CD4-positive, CD25-positive, alpha-beta regulatory T cell (primary cell): ENCODE data around the gene XPNPEP2. TPM values are rescaled to one million over a fixed set of nuclear protein-coding genes. Genes with fewer than 3 reads are reported as not detected.

Experiments
- ATAC-seq, 2 donors: fragments of 150-1000 bp; cut with Tn5 transposase; one replicate each; pipeline ENCODE4 v1.10.0; 2021; ENCODE audit warnings: low read depth in 2 of 2, moderate number of reproducible peaks in 2 of 2, moderate library complexity in 1 of 2
- DNase-seq, 3 donors: peaks; one replicate each; pipeline versions ENCODE4 v3.0.0 to v3.0.0-alpha.2; 2012 to 2022; ENCODE audit warnings: mixed read lengths in 1 of 3
- H3K27ac ChIP-seq: one replicate; pipeline ENCODE4 v1.7.0; 2013; ENCODE audit warnings: mild to moderate bottlenecking, low read length; ENCODE audit not compliant: insufficient read depth, poor library complexity, severe bottlenecking
- H3K27me3 ChIP-seq: one replicate; pipeline ENCODE4 v1.7.0; 2013; ENCODE audit warnings: low read length; ENCODE audit not compliant: control insufficient read depth, insufficient read depth
- H3K36me3 ChIP-seq: one replicate; pipeline ENCODE4 v1.7.0; 2013; ENCODE audit warnings: mild to moderate bottlenecking, low read length, moderate library complexity; ENCODE audit not compliant: control insufficient read depth, insufficient read depth
- H3K4me1 ChIP-seq: 2 replicates; pipeline ENCODE4 v1.7.0; 2013; ENCODE audit warnings: mild to moderate bottlenecking, low read length; ENCODE audit not compliant: insufficient read depth, control insufficient read depth, poor library complexity, severe bottlenecking
- H3K4me3 ChIP-seq: one replicate; pipeline ENCODE4 v1.7.0; 2013; ENCODE audit warnings: low read depth, mild to moderate bottlenecking, low read length, moderate library complexity
- H3K9me3 ChIP-seq, 2 experiments: 1 replicate in 1 of 2; 2 replicates in 1 of 2; pipeline ENCODE4 v1.7.0; 2013; ENCODE audit warnings: low read length in 2 of 2, mild to moderate bottlenecking in 1 of 2, moderate library complexity in 1 of 2; ENCODE audit not compliant: control insufficient read depth in 2 of 2
- H3K27ac Mint-ChIP-seq, 3 donors: one replicate each; pipeline ENCODE4 v1.8.0; 2020 to 2022; ENCODE audit warnings: mild to moderate bottlenecking in 3 of 3, mixed read lengths in 3 of 3, moderate library complexity in 2 of 3
- H3K27me3 Mint-ChIP-seq: one replicate; pipeline ENCODE4 v1.8.0; 2022; ENCODE audit warnings: mild to moderate bottlenecking, mixed read lengths
- H3K36me3 Mint-ChIP-seq: one replicate; pipeline ENCODE4 v1.8.0; 2020; ENCODE audit warnings: mixed read lengths
- H3K4me1 Mint-ChIP-seq, 4 donors: one replicate each; pipeline ENCODE4 v1.8.0; 2020 to 2022; ENCODE audit warnings: mixed read lengths in 4 of 4, mild to moderate bottlenecking in 1 of 4
- H3K4me3 Mint-ChIP-seq, 4 donors: one replicate each; pipeline ENCODE4 v1.8.0; 2020 to 2022; ENCODE audit warnings: mild to moderate bottlenecking in 4 of 4, mixed read lengths in 4 of 4, moderate library complexity in 3 of 4
- H3K9me3 Mint-ChIP-seq, 7 donors: one replicate each; pipeline ENCODE4 v1.8.0; 2020 to 2022; ENCODE audit warnings: mixed read lengths in 7 of 7, mild to moderate bottlenecking in 3 of 7, moderate library complexity in 2 of 7
- polyA plus RNA-seq, 4 donors: library from polyadenylated mRNA; unstranded; fragments of 300-500 nt; fragmentation: Illumina TruSeq; gene quantifications; one replicate each; pipeline ENCODE4 v1.2.3, GENCODE V29; 2021
- total RNA-seq: library from RNA; stranded (reverse); gene quantifications from one replicate; pipeline ENCODE4 v1.2.3, GENCODE V29; 2022

Gene XPNPEP2
- total and polyA plus RNA-seq, 5 donors from 2014 or later, result 0.17 to 0.99 (median 0.63) TPM

GRCh38 chrX:129763666-129764065, 24.9 kb downstream of the XPNPEP2 start:
- Histone ChIP-seq H3K27me3 (no peaks in the 10 kb centered on the region), H3K4me3 (no peak overlapping the region), H3K36me3 (no peaks in the 10 kb centered on the region), H3K4me1 (peaks cover 46% of the 10 kb centered on the region), H3K27ac (no peak overlapping the region), H3K9me3 (no peaks in the 10 kb centered on the region)
- no peaks in the 10 kb centered on the region for H3K9me3 Mint-ChIP-seq
- H3K36me3 Mint-ChIP-seq, result peaks cover 6% of the 10 kb centered on the region
- no peak overlapping the region for H3K4me3 Mint-ChIP-seq
- ATAC-seq, result no peak
- no peaks in the 10 kb centered on the region for H3K27me3 Mint-ChIP-seq
- H3K4me1 Mint-ChIP-seq, result peaks cover 6 to 55% (median 22%) of the 10 kb centered on the region in 4 donors
- DNase-seq, result no peak
- H3K27ac Mint-ChIP-seq, result no peak overlapping the region

- ATAC-seq (no peak), DNase-seq (no peak)
- Mint-ChIP-seq H3K27ac (peak overlapping the region; percentile 46 to 93 (median 83)), H3K4me3 (peak overlapping the region in 2 of 4 donors; percentile 21 to 57), H3K36me3 (peaks cover 3% of the 10 kb centered on the region), H3K27me3 (peaks cover 4% of the 10 kb centered on the region), H3K9me3 (no peaks in the 10 kb centered on the region), H3K4me1 (peaks cover 7 to 65% (median 23%) of the 10 kb centered on the region in 4 donors)
- no peaks in the 10 kb centered on the region for H3K27me3 ChIP-seq
- H3K36me3 ChIP-seq, result no peaks in the 10 kb centered on the region
- no peaks in the 10 kb centered on the region for H3K9me3 ChIP-seq
- H3K4me3 ChIP-seq, result no peak overlapping the region
- H3K4me1 ChIP-seq, result peaks cover 62% of the 10 kb centered on the region
- H3K27ac ChIP-seq, result peak overlapping the region; percentile 23
Observed at GRCh38 chrX:129768186-129768585, 29.4 kb downstream of the XPNPEP2 start.

- DNase-seq (no peak), ATAC-seq (no peak)
- Histone ChIP-seq H3K4me1 (peaks cover 68% of the 10 kb centered on the region), H3K27ac (peak overlapping the region; percentile 77), H3K4me3 (peak overlapping the region; percentile 53), H3K36me3 (no peaks in the 10 kb centered on the region), H3K27me3 (no peaks in the 10 kb centered on the region), H3K9me3 (no peaks in the 10 kb centered on the region)
- H3K4me1 Mint-ChIP-seq, result peaks cover 7 to 71% (median 24%) of the 10 kb centered on the region in 4 donors
- H3K27ac Mint-ChIP-seq, result peak overlapping the region; percentile 83 to 95 (median 93)
- peak overlapping the region; percentile 69 to 86 (median 73) for H3K4me3 Mint-ChIP-seq
- peaks cover 4% of the 10 kb centered on the region for H3K27me3 Mint-ChIP-seq
- H3K9me3 Mint-ChIP-seq, result no peaks in the 10 kb centered on the region
- H3K36me3 Mint-ChIP-seq, result peaks cover 3% of the 10 kb centered on the region
Observed at GRCh38 chrX:129768586-129769466, 30.0 kb downstream of the XPNPEP2 start.

GRCh38 chrX:129769467-129770154, 30.8 kb downstream of the XPNPEP2 start:
- H3K4me1 ChIP-seq, result peaks cover 75% of the 10 kb centered on the region
- peak overlapping the region; percentile 53 for H3K4me3 ChIP-seq
- peaks cover 3% of the 10 kb centered on the region for H3K36me3 Mint-ChIP-seq

GRCh38 chrX:129771266-129771995, 32.7 kb downstream of the XPNPEP2 start:
- peaks cover 3% of the 10 kb centered on the region for H3K36me3 Mint-ChIP-seq
- peaks cover 90% of the 10 kb centered on the region for H3K4me1 ChIP-seq
- H3K27ac ChIP-seq, result peak overlapping the region; percentile 77
- H3K4me3 ChIP-seq, result peak overlapping the region; percentile 41
- DNase-seq (peak; percentile 27 to 76 (median 51)), ATAC-seq (peak; percentile 25 to 36)
- no peaks in the 10 kb centered on the region for H3K27me3 ChIP-seq
- peaks cover 7 to 89% (median 30%) of the 10 kb centered on the region in 4 donors for H3K4me1 Mint-ChIP-seq
- no peaks in the 10 kb centered on the region for H3K36me3 ChIP-seq
- H3K9me3 ChIP-seq, result no peaks in the 10 kb centered on the region
- no peaks in the 10 kb centered on the region for H3K9me3 Mint-ChIP-seq
- H3K4me3 Mint-ChIP-seq, result peak overlapping the region; percentile 51 to 87 (median 70)
- peak overlapping the region; percentile 83 to 96 (median 92) for H3K27ac Mint-ChIP-seq
- peaks cover 4% of the 10 kb centered on the region for H3K27me3 Mint-ChIP-seq

More at GRCh38 chrX:129769467-129770154, 30.8 kb downstream of the XPNPEP2 start:
- Histone ChIP-seq H3K27ac (peak overlapping the region; percentile 77), H3K27me3 (no peaks in the 10 kb centered on the region), H3K36me3 (no peaks in the 10 kb centered on the region), H3K9me3 (no peaks in the 10 kb centered on the region)
- Mint-ChIP-seq H3K4me1 (peaks cover 7 to 74% (median 27%) of the 10 kb centered on the region in 4 donors), H3K27ac (peak overlapping the region; percentile 83 to 96 (median 93)), H3K4me3 (peak overlapping the region; percentile 69 to 86 (median 73)), H3K9me3 (no peaks in the 10 kb centered on the region), H3K27me3 (peaks cover 4% of the 10 kb centered on the region)
- ATAC-seq (peak; percentile 87), DNase-seq (peak; percentile 64 to 97 (median 83))

- H3K27me3 ChIP-seq, result no peaks in the 10 kb centered on the region
- H3K4me3 Mint-ChIP-seq, result peak overlapping the region in 3 of 4 donors; percentile 63 to 73 (median 66)
- peaks cover 95% of the 10 kb centered on the region for H3K4me1 ChIP-seq
- no peaks in the 10 kb centered on the region for H3K9me3 Mint-ChIP-seq
- H3K36me3 Mint-ChIP-seq, result no peaks in the 10 kb centered on the region
- H3K27ac ChIP-seq, result peak overlapping the region; percentile 77
- peaks cover 4% of the 10 kb centered on the region for H3K27me3 Mint-ChIP-seq
- H3K4me3 ChIP-seq, result peak overlapping the region; percentile 26
- H3K9me3 ChIP-seq, result no peaks in the 10 kb centered on the region
- DNase-seq (peak in 2 of 3 donors; percentile 13 to 67), ATAC-seq (peak in 1 of 2 donors; percentile 7)
- H3K27ac Mint-ChIP-seq, result peak overlapping the region; percentile 88 to 94 (median 93)
- no peaks in the 10 kb centered on the region for H3K36me3 ChIP-seq
- peaks cover 7 to 92% (median 35%) of the 10 kb centered on the region in 4 donors for H3K4me1 Mint-ChIP-seq
Observed at GRCh38 chrX:129772796-129773431, 34.1 kb downstream of the XPNPEP2 start.
